Measurements from ENCODE around the gene PPP1R12C.

The PPP1R12C gene

DNA sequence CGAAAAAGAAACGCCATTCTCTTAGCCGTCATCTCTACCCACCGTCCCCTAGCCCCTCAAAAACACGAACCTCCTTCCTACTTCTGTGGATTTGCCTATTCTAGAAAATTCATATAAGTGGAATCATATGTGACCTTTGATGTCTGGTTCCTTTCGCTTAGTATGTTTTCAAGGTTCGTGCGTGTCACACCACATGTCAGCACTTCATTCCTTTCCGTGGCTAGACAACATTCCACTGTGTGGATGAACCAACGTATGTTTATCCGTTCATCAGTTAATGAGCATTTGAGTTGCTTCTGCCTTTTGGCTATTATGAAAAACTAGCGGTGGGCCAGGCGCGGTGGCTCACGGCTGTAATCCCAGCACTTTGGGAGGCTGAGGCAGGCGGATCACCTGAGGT is 14.0 kb upstream of the PPP1R12C start:
- H3K4me3 ChIP-seq (ENCODE audit: low read depth in 1 of 2, low read length in 1 of 2): no peak overlapping the region
- H3K4me1 ChIP-seq (ENCODE audit: control insufficient read depth in 1 of 2, insufficient read depth in 1 of 2, low read depth in 1 of 2, low read length in 1 of 2): no peaks in the 10 kb centered on the region
- no peak overlapping the region for H3K27ac ChIP-seq
- H3K36me3 ChIP-seq: no peaks in the 10 kb centered on the region
- TF ChIP-seq, protein P1, sequence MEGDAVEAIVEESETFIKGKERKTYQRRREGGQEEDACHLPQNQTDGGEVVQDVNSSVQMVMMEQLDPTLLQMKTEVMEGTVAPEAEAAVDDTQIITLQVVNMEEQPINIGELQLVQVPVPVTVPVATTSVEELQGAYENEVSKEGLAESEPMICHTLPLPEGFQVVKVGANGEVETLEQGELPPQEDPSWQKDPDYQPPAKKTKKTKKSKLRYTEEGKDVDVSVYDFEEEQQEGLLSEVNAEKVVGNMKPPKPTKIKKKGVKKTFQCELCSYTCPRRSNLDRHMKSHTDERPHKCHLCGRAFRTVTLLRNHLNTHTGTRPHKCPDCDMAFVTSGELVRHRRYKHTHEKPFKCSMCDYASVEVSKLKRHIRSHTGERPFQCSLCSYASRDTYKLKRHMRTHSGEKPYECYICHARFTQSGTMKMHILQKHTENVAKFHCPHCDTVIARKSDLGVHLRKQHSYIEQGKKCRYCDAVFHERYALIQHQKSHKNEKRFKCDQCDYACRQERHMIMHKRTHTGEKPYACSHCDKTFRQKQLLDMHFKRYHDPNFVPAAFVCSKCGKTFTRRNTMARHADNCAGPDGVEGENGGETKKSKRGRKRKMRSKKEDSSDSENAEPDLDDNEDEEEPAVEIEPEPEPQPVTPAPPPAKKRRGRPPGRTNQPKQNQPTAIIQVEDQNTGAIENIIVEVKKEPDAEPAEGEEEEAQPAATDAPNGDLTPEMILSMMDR (IDR thresholded peaks at IDR 0.05): no peak
- H3K9me3 ChIP-seq: no peaks in the 10 kb centered on the region
- peaks cover 57% of the 10 kb centered on the region for H3K27me3 ChIP-seq

DNA sequence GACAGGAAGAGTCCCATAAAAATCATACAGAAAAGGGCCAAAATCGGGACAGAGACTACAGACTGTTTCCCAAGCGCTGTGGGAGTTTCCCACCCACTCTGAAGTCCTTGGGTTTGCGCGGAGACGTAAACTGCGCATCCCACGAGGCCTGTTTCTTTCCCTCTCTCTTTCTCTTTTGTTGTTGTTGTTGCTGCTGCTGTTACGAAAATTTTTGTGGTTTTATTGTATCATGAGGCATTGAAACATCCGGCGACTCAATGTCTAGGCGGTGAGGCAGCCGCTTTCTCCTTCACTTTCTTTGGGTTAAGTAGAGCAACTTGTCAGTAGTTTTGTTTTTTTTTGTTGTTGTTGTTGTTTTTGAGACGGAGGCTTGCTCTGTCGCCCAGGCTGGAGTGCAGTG is 1.6 kb upstream of the PPP1R12C start:
- Histone ChIP-seq H3K27ac (peak overlapping the region; percentile 88), H3K36me3 (peaks cover 6% of the 10 kb centered on the region), H3K4me3 (ENCODE audit: low read depth in 1 of 2, low read length in 1 of 2) (peak overlapping the region; percentile 75 to 82), H3K27me3 (peaks cover 19% of the 10 kb centered on the region), H3K9me3 (no peaks in the 10 kb centered on the region), H3K4me1 (ENCODE audit: control insufficient read depth in 1 of 2, insufficient read depth in 1 of 2, low read depth in 1 of 2, low read length in 1 of 2) (peaks cover 39 to 46% of the 10 kb centered on the region in 2 experiments)
- TF ChIP-seq, protein P1 (IDR thresholded peaks at IDR 0.05): no peak

DNA sequence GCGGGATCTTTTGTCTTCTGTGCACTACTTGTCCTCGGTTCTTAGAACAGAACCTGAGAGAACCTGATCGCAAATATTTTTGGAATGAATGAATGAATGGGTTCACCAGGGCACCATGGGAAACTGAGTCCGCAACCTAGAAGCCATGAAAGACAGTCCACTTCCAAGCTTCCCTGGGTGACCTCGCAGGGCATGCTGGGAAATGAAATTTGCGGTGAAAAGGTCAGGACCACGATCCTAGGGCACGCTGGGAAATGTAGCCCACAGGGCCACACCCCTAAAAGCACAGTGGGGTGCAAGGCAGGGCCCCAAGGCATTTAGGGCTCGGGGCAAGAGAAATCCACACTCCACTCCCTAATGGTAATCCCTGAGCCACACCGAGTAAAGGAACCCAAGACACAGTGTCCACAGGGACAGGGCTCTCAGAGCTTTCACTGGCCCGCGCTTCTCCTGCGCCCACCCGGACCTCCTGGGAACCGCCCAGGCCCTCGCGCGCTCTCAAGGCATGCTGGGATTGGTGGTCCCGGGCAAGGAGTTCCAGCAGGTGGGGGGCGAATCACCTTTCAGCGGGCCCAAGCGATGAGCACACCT is 1.1 kb upstream of the PPP1R12C start:
- H3K27ac ChIP-seq: peak overlapping the region; percentile 88

DNA sequence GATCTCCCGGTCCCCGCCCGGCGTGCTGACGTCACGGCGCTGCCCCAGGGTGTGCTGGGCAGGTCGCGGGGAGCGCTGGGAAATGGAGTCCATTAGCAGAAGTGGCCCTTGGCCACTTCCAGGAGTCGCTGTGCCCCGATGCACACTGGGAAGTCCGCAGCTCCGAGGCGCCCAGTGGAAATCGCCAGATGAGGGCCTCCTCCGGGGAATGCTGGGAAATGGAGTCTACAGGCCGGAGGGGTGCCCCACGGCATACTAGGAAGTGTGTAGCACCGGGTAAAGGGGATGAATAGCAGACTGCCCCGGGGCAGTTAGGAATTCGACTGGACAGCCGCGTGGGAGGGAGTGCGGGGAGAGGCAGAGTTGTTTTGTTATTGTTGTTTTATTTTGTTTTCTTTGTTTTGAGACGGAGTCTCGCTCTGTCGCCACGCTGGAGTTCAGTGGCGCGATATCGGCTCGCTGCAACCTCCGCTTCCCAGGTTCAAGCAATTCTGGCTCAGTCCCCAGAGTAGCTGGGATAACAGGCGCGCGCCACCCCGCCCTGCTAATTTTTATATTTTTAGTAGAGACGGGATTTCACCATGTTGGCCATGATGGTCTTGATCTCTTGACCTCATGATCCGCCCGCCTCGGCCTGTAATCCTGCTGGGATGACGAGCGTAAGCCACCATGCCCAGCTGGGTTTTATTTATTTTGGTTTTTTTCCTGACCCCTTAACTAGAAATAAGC is 390 bp upstream of the PPP1R12C start:
- Histone ChIP-seq H3K4me1 (ENCODE audit: control insufficient read depth in 1 of 2, insufficient read depth in 1 of 2, low read depth in 1 of 2, low read length in 1 of 2) (peaks cover 39 to 46% of the 10 kb centered on the region in 2 experiments), H3K4me3 (ENCODE audit: low read depth in 1 of 2, low read length in 1 of 2) (peak overlapping the region; percentile 75 to 82), H3K36me3 (peaks cover 7% of the 10 kb centered on the region), H3K27me3 (peaks cover 7% of the 10 kb centered on the region), H3K9me3 (no peaks in the 10 kb centered on the region), H3K27ac (peak overlapping the region; percentile 88)
- TF ChIP-seq, protein P1 (IDR thresholded peaks at IDR 0.05): peak; percentile 50

More for the DNA sequence above, 1.1 kb upstream of the PPP1R12C start:
- H3K4me3 ChIP-seq (ENCODE audit: low read depth in 1 of 2, low read length in 1 of 2): peak overlapping the region; percentile 75 to 82
- no peaks in the 10 kb centered on the region for H3K9me3 ChIP-seq
- peaks cover 6% of the 10 kb centered on the region for H3K36me3 ChIP-seq
- peaks cover 39 to 46% of the 10 kb centered on the region in 2 experiments for H3K4me1 ChIP-seq (ENCODE audit: control insufficient read depth in 1 of 2, insufficient read depth in 1 of 2, low read depth in 1 of 2, low read length in 1 of 2)
- peaks cover 14% of the 10 kb centered on the region for H3K27me3 ChIP-seq
- TF ChIP-seq, protein P1 (IDR thresholded peaks at IDR 0.05): no peak

DNA sequence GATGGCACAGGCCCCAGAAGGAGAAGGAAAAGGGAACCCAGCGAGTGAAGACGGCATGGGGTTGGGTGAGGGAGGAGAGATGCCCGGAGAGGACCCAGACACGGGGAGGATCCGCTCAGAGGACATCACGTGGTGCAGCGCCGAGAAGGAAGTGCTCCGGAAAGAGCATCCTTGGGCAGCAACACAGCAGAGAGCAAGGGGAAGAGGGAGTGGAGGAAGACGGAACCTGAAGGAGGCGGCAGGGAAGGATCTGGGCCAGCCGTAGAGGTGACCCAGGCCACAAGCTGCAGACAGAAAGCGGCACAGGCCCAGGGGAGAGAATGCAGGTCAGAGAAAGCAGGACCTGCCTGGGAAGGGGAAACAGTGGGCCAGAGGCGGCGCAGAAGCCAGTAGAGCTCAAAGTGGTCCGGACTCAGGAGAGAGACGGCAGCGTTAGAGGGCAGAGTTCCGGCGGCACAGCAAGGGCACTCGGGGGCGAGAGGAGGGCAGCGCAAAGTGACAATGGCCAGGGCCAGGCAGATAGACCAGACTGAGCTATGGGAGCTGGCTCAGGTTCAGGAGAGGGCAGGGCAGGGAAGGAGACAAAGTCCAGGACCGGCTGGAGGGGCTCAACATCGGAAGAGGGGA is 1.1 kb downstream of the PPP1R12C start:
- Histone ChIP-seq H3K27me3 (no peaks in the 10 kb centered on the region), H3K4me3 (ENCODE audit: low read depth in 1 of 2, low read length in 1 of 2) (peak overlapping the region; percentile 82), H3K27ac (peak overlapping the region; percentile 88), H3K36me3 (peaks cover 22% of the 10 kb centered on the region), H3K4me1 (ENCODE audit: control insufficient read depth in 1 of 2, insufficient read depth in 1 of 2, low read depth in 1 of 2, low read length in 1 of 2) (peaks cover 39 to 46% of the 10 kb centered on the region in 2 experiments), H3K9me3 (no peaks in the 10 kb centered on the region)
- TF ChIP-seq, protein P1 (IDR thresholded peaks at IDR 0.05): no peak
